Uterus (tissue), 4 donors: Measurements from ENCODE around the gene C10orf90. TPM values are rescaled to one million over a fixed set of nuclear protein-coding genes. Genes with fewer than 3 reads are reported as not detected.

ENCODE experiments used
- DNase-seq, 2 donors: peaks; one replicate each; pipeline ENCODE4 v3.0.0-alpha.2; 2019 to 2020
- H3K27ac ChIP-seq, 2 donors: fragments of 200-600 bp; sonication (generic); 1 replicate in 1 of 2; 2 replicates in 1 of 2; pipeline ENCODE4 v1.5.1; 2016 to 2018
- H3K27me3 ChIP-seq, 2 donors: fragments of 200-600 bp; sonication (generic); one replicate each; pipeline ENCODE4 v1.5.1; 2018 to 2019; ENCODE audit warnings: control low read depth in 1 of 2
- H3K36me3 ChIP-seq, 2 donors: fragments of 200-600 bp; sonication (generic); one replicate each; pipeline ENCODE4 v1.5.1; 2019; ENCODE audit warnings: control low read depth in 1 of 2
- H3K4me1 ChIP-seq, 2 donors: fragments of 200-600 bp; sonication (generic); one replicate each; pipeline ENCODE4 v1.5.1; 2018 to 2019; ENCODE audit warnings: control low read depth in 1 of 2
- H3K4me3 ChIP-seq, 2 donors: fragments of 200-600 bp; sonication (generic); 1 replicate in 1 of 2; 2 replicates in 1 of 2; pipeline ENCODE4 v1.5.1; 2018 to 2019; ENCODE audit warnings: mild to moderate bottlenecking in 1 of 2
- H3K9me3 ChIP-seq, 2 donors: fragments of 200-600 bp; sonication (generic); one replicate each; pipeline ENCODE4 v1.5.1; 2019; ENCODE audit warnings: control low read depth in 1 of 2
- POLR2A ChIP-seq, 2 donors: fragments of 450-650 bp; IDR thresholded peaks; one replicate each; pipeline ENCODE4 v1.6.1; 2016; ENCODE audit warnings: antibody characterized with exemption in 2 of 2, mild to moderate bottlenecking in 1 of 2, moderate library complexity in 1 of 2
- intact Hi-C: fragments of 100-400 bp; cut with DNase I; formaldehyde crosslinking; loops from one replicate; pipeline ENCODE4 v1.15.1; 2023; ENCODE audit warnings: low total_unique reads
- total RNA-seq, 4 donors: library from RNA; depleted of rRNA in 3 of 4; stranded (reverse); fragments of >200 nt in 3 of 4; gene quantifications; one replicate each; pipeline versions ENCODE4 v1.1.0 to v1.2.4, GENCODE V29; 2014 to 2023
- TF ChIP-seq, protein P1 (sequence below), 4 experiments: fragments of 200-600 bp in 2 of 4; fragments of 450-650 bp in 2 of 4; sonication (generic) in 2 of 4; IDR thresholded peaks; one replicate each; pipeline ENCODE4 v1.5.1; 2016 to 2019; ENCODE audit warnings: antibody characterized with exemption in 4 of 4, mild to moderate bottlenecking in 2 of 4, moderate library complexity in 1 of 4
- donor health status: DM: yes; HTN: yes; CAD: no.

Gene C10orf90
- total RNA-seq, 4 donors from 2014 or later, result 0.21 TPM; not detected in 3

DNA sequence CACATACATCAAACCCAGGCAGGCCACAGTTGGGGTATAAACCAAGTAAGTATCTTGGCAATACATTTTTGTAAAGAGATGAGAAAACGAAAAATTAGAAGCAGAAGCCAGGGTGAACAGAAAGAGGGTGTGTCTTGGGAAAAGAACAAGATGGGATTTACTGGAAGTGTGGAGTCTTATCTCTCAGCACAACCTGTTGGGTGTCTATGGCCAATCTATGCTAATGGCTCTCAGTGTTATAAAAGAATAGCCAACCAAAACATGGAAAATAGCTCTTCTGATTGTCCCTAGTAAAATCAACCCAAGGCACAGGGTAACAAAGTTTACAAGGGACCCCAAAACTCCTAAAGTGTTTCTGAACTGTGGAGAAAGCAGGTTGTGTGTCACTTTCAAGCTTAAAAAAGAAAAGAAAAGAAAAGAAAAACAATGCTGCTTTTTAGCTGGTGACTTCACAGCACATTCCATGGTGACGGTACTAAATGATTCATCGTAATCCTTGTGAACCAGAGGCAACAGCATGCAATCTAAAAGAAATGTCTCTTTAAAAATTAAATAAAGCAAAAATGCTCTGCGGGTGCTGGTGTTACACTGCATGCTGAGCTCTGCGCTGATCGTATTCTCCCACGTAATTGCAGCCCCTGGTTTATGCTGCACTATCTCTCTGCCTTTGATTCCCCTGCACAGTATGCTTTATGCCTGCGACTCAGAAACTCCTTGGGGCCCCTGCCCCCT is 100.8 kb downstream of the C10orf90 start:
- TF ChIP-seq, protein P1, sequence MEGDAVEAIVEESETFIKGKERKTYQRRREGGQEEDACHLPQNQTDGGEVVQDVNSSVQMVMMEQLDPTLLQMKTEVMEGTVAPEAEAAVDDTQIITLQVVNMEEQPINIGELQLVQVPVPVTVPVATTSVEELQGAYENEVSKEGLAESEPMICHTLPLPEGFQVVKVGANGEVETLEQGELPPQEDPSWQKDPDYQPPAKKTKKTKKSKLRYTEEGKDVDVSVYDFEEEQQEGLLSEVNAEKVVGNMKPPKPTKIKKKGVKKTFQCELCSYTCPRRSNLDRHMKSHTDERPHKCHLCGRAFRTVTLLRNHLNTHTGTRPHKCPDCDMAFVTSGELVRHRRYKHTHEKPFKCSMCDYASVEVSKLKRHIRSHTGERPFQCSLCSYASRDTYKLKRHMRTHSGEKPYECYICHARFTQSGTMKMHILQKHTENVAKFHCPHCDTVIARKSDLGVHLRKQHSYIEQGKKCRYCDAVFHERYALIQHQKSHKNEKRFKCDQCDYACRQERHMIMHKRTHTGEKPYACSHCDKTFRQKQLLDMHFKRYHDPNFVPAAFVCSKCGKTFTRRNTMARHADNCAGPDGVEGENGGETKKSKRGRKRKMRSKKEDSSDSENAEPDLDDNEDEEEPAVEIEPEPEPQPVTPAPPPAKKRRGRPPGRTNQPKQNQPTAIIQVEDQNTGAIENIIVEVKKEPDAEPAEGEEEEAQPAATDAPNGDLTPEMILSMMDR (IDR thresholded peaks at IDR 0.05), result no peak
- TF ChIP-seq POLR2A (IDR thresholded peaks at IDR 0.05), result no peak
- Histone ChIP-seq H3K27ac (no peak overlapping the region), H3K4me3 (no peak overlapping the region), H3K36me3 (no peaks in the 10 kb centered on the region), H3K27me3 (no peaks in the 10 kb centered on the region), H3K9me3 (no peaks in the 10 kb centered on the region), H3K4me1 (no peaks in the 10 kb centered on the region)
- intact Hi-C loops, result no loop called here
- DNase-seq, result no peak

GRCh38 chr10:126568809-126569385 is 101.6 kb downstream of the C10orf90 start:
- Histone ChIP-seq H3K9me3 (no peaks in the 10 kb centered on the region), H3K27me3 (no peaks in the 10 kb centered on the region), H3K4me1 (no peaks in the 10 kb centered on the region), H3K27ac (no peak overlapping the region), H3K4me3 (no peak overlapping the region), H3K36me3 (no peaks in the 10 kb centered on the region)
- intact Hi-C loops, result no loop called here
- DNase-seq, result no peak
- TF ChIP-seq, protein P1 (IDR thresholded peaks at IDR 0.05), result no peak
- TF ChIP-seq POLR2A (IDR thresholded peaks at IDR 0.05), result no peak

GRCh38 chr10:126565871-126566270 is 104.6 kb downstream of the C10orf90 start:
- Histone ChIP-seq H3K36me3 (no peaks in the 10 kb centered on the region), H3K27me3 (no peaks in the 10 kb centered on the region), H3K4me3 (no peak overlapping the region), H3K4me1 (no peaks in the 10 kb centered on the region), H3K27ac (no peak overlapping the region), H3K9me3 (no peaks in the 10 kb centered on the region)
- no peak for DNase-seq
- no peak for TF ChIP-seq POLR2A (IDR thresholded peaks at IDR 0.05)
- TF ChIP-seq, protein P1 (IDR thresholded peaks at IDR 0.05), result no peak
- intact Hi-C loops, result no loop called here

DNA sequence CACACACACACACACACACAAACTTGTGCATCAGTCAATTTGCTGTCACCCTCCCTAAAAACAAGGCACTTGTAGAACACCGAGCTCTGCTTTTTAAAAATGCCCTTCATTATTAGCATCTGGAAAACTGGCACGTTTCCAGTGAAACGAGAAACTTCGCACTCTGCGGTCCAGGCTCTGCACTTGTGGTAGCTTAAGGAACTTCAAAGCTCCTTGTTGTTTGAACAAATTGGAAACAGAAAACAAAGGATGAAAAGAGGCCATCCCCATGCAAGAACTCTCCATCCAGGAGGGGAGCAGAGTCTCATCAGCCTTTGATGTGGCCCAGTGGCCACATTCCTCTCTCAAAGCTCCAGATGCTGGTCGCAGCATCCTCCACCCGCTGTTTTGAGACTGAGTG is 105.1 kb downstream of the C10orf90 start:
- intact Hi-C loops, result no loop called here
- TF ChIP-seq, protein P1 (IDR thresholded peaks at IDR 0.05), result no peak
- no peak for TF ChIP-seq POLR2A (IDR thresholded peaks at IDR 0.05)
- Histone ChIP-seq H3K4me3 (no peak overlapping the region), H3K27me3 (no peaks in the 10 kb centered on the region), H3K4me1 (no peaks in the 10 kb centered on the region), H3K27ac (no peak overlapping the region), H3K9me3 (no peaks in the 10 kb centered on the region), H3K36me3 (no peaks in the 10 kb centered on the region)
- no peak for DNase-seq

DNA sequence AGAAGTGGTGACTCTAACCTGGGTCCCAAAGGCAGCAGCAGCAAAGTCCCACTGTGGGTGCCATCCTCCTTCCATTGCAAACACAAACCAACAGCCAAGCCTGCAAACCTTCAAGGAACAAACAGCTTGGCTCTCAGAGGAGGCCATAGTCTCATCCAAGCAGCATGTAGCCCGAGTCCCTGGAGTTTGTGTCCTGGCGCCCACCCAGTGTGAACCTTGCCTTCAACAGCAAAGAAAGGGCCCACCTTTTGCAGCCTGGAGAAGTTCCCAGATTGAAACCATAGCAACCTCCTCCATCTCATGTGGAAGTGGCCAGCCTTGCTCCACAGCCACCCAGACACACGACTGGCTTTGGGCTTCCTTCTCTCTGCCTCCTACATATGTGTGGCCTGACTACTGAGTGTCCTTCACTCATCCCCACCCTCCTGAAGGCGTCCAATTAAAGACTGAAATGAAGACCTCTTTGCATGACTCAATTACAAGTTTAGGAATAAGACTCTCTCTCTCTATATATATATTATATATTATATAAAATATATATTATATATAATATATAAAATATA is 106.1 kb downstream of the C10orf90 start:
- no peaks in the 10 kb centered on the region for H3K9me3 ChIP-seq
- H3K27ac ChIP-seq, result no peak overlapping the region
- DNase-seq, result no peak
- intact Hi-C loops, result no loop called here
- no peaks in the 10 kb centered on the region for H3K36me3 ChIP-seq
- no peaks in the 10 kb centered on the region for H3K27me3 ChIP-seq
- TF ChIP-seq POLR2A (IDR thresholded peaks at IDR 0.05), result no peak
- TF ChIP-seq, protein P1 (IDR thresholded peaks at IDR 0.05), result no peak
- no peaks in the 10 kb centered on the region for H3K4me1 ChIP-seq
- H3K4me3 ChIP-seq, result no peak overlapping the region
